Measurements from ENCODE around the gene TMEM134. TPM values are rescaled to one million over a fixed set of nuclear protein-coding genes. Genes with fewer than 3 reads are reported as not detected.

TMEM134 gene
- total RNA-seq, 2 experiments from 2014 or later: 26.8 to 76.9 TPM

DNA sequence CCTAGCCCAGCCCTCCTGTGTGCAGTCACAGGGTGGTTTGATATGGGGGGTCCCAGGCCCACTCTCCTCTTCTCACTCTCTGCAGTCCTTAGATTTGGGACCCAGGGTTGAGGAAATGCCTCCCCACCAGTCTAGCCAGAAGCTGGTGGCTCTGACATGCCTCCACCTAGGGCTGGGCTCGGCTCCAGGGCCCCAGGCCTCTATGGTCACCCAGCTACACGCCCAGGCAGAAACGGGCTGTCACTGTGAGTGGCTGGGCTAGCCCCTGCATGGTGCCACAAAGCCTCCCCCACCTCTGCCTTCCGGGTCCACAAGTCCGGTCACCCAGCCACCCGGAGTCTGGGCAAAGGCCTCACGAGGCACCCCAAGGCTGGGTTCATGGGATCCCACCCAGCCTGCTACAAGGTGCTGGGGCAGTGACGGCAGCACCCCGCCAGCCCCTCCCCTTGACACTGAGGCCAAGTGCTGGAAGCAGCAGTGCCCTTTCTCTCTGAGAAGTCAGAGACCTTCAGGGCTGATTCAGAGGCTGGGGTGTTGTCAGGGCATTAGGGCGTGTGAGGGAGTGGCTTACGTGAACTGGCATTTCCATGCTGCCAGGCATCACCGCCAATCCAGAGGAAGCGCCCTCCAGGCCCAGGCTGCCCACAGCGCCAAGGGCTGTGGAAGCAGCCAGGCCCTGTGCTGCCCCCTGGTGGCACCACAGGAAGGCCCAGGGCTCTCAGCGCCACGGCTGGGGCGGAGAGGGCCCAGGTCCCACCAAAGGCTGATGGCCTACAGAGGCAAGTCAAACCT, 36.8 kb upstream of the TMEM134 start:
- Histone ChIP-seq H3K36me3 (ENCODE audit: insufficient read depth, low read length) (peaks cover 15% of the 10 kb centered on the region; the same call in 1 of the 2 replicates), H3K9me3 (ENCODE audit: low read length) (no peaks in the 10 kb centered on the region), H4K20me1 (ENCODE audit: insufficient read depth, low read length) (0 out of 2 replicates have a peak, but pooled peaks cover 9% of the 10 kb centered on the region), H3K4me1 (ENCODE audit: insufficient read depth, low read length, poor library complexity, severe bottlenecking) (peaks cover 38% of the 10 kb centered on the region), H3K9me2 (ENCODE audit: insufficient read depth, low read length) (no peaks in the 10 kb centered on the region), H3K27ac (ENCODE audit: low read depth, low read length, poor library complexity, severe bottlenecking) (peak overlapping the region; percentile 70), H2AFZ (ENCODE audit: low read length) (no peak overlapping the region), H3K4me3 (ENCODE audit: low read depth, low read length, poor library complexity, severe bottlenecking) (peak overlapping the region; percentile 88), H3K79me2 (ENCODE audit: insufficient read depth, low read depth, low read length) (peaks cover 19% of the 10 kb centered on the region), H3K4me2 (ENCODE audit: low read length) (peak overlapping the region; percentile 97)
- peak; percentile 90 for DNase-seq (ENCODE audit: low spot score)
- TF ChIP-seq, protein P1, sequence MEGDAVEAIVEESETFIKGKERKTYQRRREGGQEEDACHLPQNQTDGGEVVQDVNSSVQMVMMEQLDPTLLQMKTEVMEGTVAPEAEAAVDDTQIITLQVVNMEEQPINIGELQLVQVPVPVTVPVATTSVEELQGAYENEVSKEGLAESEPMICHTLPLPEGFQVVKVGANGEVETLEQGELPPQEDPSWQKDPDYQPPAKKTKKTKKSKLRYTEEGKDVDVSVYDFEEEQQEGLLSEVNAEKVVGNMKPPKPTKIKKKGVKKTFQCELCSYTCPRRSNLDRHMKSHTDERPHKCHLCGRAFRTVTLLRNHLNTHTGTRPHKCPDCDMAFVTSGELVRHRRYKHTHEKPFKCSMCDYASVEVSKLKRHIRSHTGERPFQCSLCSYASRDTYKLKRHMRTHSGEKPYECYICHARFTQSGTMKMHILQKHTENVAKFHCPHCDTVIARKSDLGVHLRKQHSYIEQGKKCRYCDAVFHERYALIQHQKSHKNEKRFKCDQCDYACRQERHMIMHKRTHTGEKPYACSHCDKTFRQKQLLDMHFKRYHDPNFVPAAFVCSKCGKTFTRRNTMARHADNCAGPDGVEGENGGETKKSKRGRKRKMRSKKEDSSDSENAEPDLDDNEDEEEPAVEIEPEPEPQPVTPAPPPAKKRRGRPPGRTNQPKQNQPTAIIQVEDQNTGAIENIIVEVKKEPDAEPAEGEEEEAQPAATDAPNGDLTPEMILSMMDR (conservative IDR thresholded peaks at IDR 0.05; ENCODE audit: low read length): peak; percentile 94
- no peak for TF ChIP-seq EZH2phosphoT487 (IDR thresholded peaks at IDR 0.05; ENCODE audit: borderline replicate concordance, low read depth, low read length)
- no TSS peak for BruUV-seq (replicated peaks)
- intact Hi-C loops (cut with micrococcal nuclease; ENCODE audit: unreplicated experiment): loop anchor here (1.0 to 5.0 kb wide), 10 partner anchors 21 to 238 kb away; partner anchors contain the start of genes GRK2, GSTP1, POLD4 and PTPRCAP
- CTCF ChIA-PET (ENCODE audit: unreplicated experiment): no interaction called here
- POLR2A ChIA-PET: interaction anchor here (0.7 kb wide), 1 partner anchor 33 kb away, joined by 3 read pairs; no protein-coding TSS in a partner anchor

DNA sequence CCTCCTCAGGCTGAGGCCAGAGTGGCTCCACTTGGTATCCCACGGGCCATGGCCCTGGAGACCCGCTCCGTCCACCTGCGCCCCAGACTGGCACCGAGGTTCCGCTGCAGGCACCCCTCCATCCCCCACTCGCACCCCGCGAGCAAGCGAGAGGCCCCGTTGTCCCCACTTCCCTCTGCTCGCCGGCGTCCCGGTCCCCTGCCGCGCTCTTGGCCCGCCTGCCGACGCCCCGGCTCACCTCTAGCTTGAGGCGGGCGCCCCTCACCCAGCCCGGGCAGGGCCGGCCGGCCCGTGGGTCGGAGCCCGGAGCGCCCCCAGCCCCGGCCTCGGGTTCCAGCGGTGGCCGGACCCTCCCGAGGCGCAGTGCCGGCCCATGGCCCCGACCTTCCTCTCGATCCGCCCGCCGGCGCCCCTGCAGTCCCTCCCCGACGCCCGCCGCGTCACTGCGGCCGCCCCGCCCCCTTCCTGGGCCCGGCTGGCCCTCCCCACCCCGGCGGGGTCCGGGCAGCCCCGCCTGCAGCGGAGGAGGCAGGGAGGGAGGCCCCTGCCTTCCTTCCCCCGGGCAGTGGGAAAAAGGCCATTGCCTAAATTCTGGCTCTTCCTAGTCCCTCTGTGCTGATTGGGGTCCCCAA, 36.0 kb upstream of the TMEM134 start, which contains the start of gene PITPNM1:
PITPNM1 (minus strand) TSS at position 414 of the 632 bp plus-strand sequence. CDS start 1,183 bp downstream, outside the sequence.
- Histone ChIP-seq H3K4me1 (ENCODE audit: insufficient read depth, low read length, poor library complexity, severe bottlenecking) (peaks cover 38% of the 10 kb centered on the region), H2AFZ (ENCODE audit: low read length) (no peak within 1 kb of the TSS), H3K27ac (ENCODE audit: low read depth, low read length, poor library complexity, severe bottlenecking) (peak within 1 kb of the TSS; percentile 70), H3K79me2 (ENCODE audit: insufficient read depth, low read depth, low read length) (peaks cover 19% of the 10 kb centered on the region), H4K20me1 (ENCODE audit: insufficient read depth, low read length) (0 out of 2 replicates have a peak, but pooled peaks cover 9% of the 10 kb centered on the region), H3K4me2 (ENCODE audit: low read length) (peak within 1 kb of the TSS; percentile 97), H3K9me2 (ENCODE audit: insufficient read depth, low read length) (no peaks in the 10 kb centered on the region), H3K4me3 (ENCODE audit: low read depth, low read length, poor library complexity, severe bottlenecking) (peak within 1 kb of the TSS; percentile 88), H3K9me3 (ENCODE audit: low read length) (no peaks in the 10 kb centered on the region), H3K36me3 (ENCODE audit: insufficient read depth, low read length) (peaks cover 18% of the 10 kb centered on the region; the same call in 1 of the 2 replicates)
- intact Hi-C loops (cut with micrococcal nuclease; ENCODE audit: unreplicated experiment): loop anchor here (5.0 kb wide), 4 partner anchors 83 to 238 kb away; partner anchors contain the start of genes GRK2 and POLD4
- BruUV-seq (replicated peaks): no TSS peak
- CTCF ChIA-PET (ENCODE audit: unreplicated experiment): no interaction called here
- DNase-seq (ENCODE audit: low spot score): peak; percentile 81
- POLR2A ChIA-PET: no interaction called here
- TF ChIP-seq EZH2phosphoT487 (IDR thresholded peaks at IDR 0.05; ENCODE audit: borderline replicate concordance, low read depth, low read length): no peak
- TF ChIP-seq, protein P1 (conservative IDR thresholded peaks at IDR 0.05; ENCODE audit: low read length): no peak

All from OCI-LY7 (cell line).